ENCODE results near the gene C21orf58.
"Not testable (repeated sequence)": the region's sequence is repeated elsewhere in the genome, so short reads cannot be mapped to it uniquely, and the experiment has no call there.

The C21orf58 gene

GRCh38 chr21:46323710-46324389 lies at the start of gene C21orf58, which contains the start of gene PCNT:
Gene C21orf58 (minus strand): TSS chr21:46323870. CDS start chr21:46322738, 1,132 bp downstream.
Gene PCNT (plus strand): TSS chr21:46324156. CDS start chr21:46324229, 73 bp downstream.
- DNase-seq = peak; percentile 95

GRCh38 chr21:46372947-46373346 lies 49.3 kb upstream of the C21orf58 start:
- DNase-seq = not testable (repeated sequence)

GRCh38 chr21:46372014-46372485 lies 48.4 kb upstream of the C21orf58 start:
- no peak for DNase-seq

GRCh38 chr21:46371204-46372013 lies 47.7 kb upstream of the C21orf58 start:
- no peak for DNase-seq

GRCh38 chr21:46369520-46370235 lies 46.0 kb upstream of the C21orf58 start:
- no peak for DNase-seq

- DNase-seq = no peak
These were observed 45.0 kb upstream of the C21orf58 start for GRCh38 chr21:46368533-46369285.

GRCh38 chr21:46366966-46367365 lies 43.3 kb upstream of the C21orf58 start:
- DNase-seq = no peak

GRCh38 chr21:46366561-46366960 lies 42.9 kb upstream of the C21orf58 start:
- no peak for DNase-seq

GRCh38 chr21:46366091-46366490 lies 42.4 kb upstream of the C21orf58 start:
- DNase-seq = no peak

- DNase-seq = no peak
These were observed 40.0 kb upstream of the C21orf58 start for GRCh38 chr21:46363698-46364097.

- DNase-seq = no peak
These were observed 39.3 kb upstream of the C21orf58 start for GRCh38 chr21:46362946-46363345.

GRCh38 chr21:46361935-46362334 lies 38.3 kb upstream of the C21orf58 start:
- DNase-seq = no peak

GRCh38 chr21:46361176-46361575 lies 37.5 kb upstream of the C21orf58 start:
- DNase-seq = no peak

- no peak for DNase-seq
These were observed 34.2 kb upstream of the C21orf58 start for GRCh38 chr21:46357684-46358425.

- DNase-seq = no peak
These were observed 33.6 kb upstream of the C21orf58 start for GRCh38 chr21:46357335-46357604.

GRCh38 chr21:46356494-46357334 lies 33.0 kb upstream of the C21orf58 start:
- DNase-seq = no peak

- no peak for DNase-seq
These were observed 32.3 kb upstream of the C21orf58 start for GRCh38 chr21:46356005-46356338.

GRCh38 chr21:46355161-46356004 lies 31.7 kb upstream of the C21orf58 start:
- no peak for DNase-seq

- DNase-seq = no peak
These were observed 30.8 kb upstream of the C21orf58 start for GRCh38 chr21:46354518-46354917.

- no peak for DNase-seq
These were observed 30.4 kb upstream of the C21orf58 start for GRCh38 chr21:46354046-46354445.
